Hepatocyte (in vitro differentiated cells): ENCODE data around the gene HMCN1. TPM values are rescaled to one million over a fixed set of nuclear protein-coding genes. Genes with fewer than 3 reads are reported as not detected.
A peak's percentile ranks its signal among the peaks of the same experiment; 100 is the strongest.

ENCODE experiments used
- DNase-seq: peaks from one replicate; pipeline ENCODE4 v3.0.0-alpha.2; 2016; ENCODE audit warnings: low spot score
- H2AFZ ChIP-seq: fragments of 200-600 bp; sonication (generic); 2 replicates; pipeline ENCODE4 v1.6.0; 2016; ENCODE audit warnings: antibody characterized with exemption, mild to moderate bottlenecking
- H3K27ac ChIP-seq: fragments of 200-600 bp; sonication (generic); 2 replicates; pipeline ENCODE4 v1.5.1; 2016; ENCODE audit warnings: mild to moderate bottlenecking
- H3K27me3 ChIP-seq: fragments of 200-600 bp; sonication (generic); 2 replicates; pipeline ENCODE4 v1.6.1; 2016
- H3K36me3 ChIP-seq: fragments of 200-600 bp; sonication (generic); replicated peaks from 2 replicates; pipeline ENCODE4 v1.5.1; 2016; ENCODE audit warnings: low read depth; ENCODE audit not compliant: insufficient read depth
- H3K4me1 ChIP-seq: fragments of 200-600 bp; sonication (generic); 2 replicates; pipeline ENCODE4 v1.5.1; 2016; ENCODE audit warnings: mild to moderate bottlenecking, moderate library complexity; ENCODE audit not compliant: insufficient read depth
- H3K4me2 ChIP-seq: fragments of 200-600 bp; sonication (generic); 2 replicates; pipeline ENCODE4 v1.6.0; 2016
- H3K4me3 ChIP-seq: fragments of 200-600 bp; sonication (generic); 2 replicates; pipeline ENCODE4 v1.5.1; 2016; ENCODE audit warnings: mild to moderate bottlenecking
- H3K79me2 ChIP-seq: fragments of 200-600 bp; sonication (generic); 2 replicates; pipeline ENCODE4 v1.6.0; 2017; ENCODE audit warnings: mild to moderate bottlenecking
- H3K9me2 ChIP-seq: fragments of 200-600 bp; sonication (generic); replicated peaks from 2 replicates; pipeline ENCODE4 v1.6.0; 2017; ENCODE audit warnings: mild to moderate bottlenecking; ENCODE audit not compliant: insufficient read depth
- H3K9me3 ChIP-seq: fragments of 200-600 bp; sonication (generic); 2 replicates; pipeline ENCODE4 v1.5.1; 2016; ENCODE audit warnings: low read depth, mild to moderate bottlenecking
- H4K20me1 ChIP-seq: fragments of 200-600 bp; sonication (generic); 2 replicates; pipeline ENCODE4 v1.6.0; 2016; ENCODE audit warnings: mild to moderate bottlenecking; ENCODE audit not compliant: insufficient read depth, poor library complexity, severe bottlenecking
- EZH2 ChIP-seq: fragments of 200-600 bp; sonication (generic); IDR thresholded peaks from 2 replicates; pipeline ENCODE4 v1.6.1; 2016; ENCODE audit warnings: antibody characterized with exemption, mild to moderate bottlenecking, borderline replicate concordance
- EZH2phosphoT487 ChIP-seq: fragments of 200-600 bp; sonication (generic); IDR thresholded peaks from one replicate; pipeline ENCODE4 v1.6.1; 2018; ENCODE audit warnings: antibody characterized with exemption, mild to moderate bottlenecking, low read depth, moderate library complexity; ENCODE audit not compliant: unreplicated experiment, severe bottlenecking
- WGBS: methylation state at CpG from one replicate; pipeline ENCODE4 v1.1.6; 2016; ENCODE audit warnings: low lambda C conversion rate; ENCODE audit errors: missing lambda C conversion rate; 5-methylcytosine and 5-hydroxymethylcytosine counted together
- polyA plus RNA-seq: library from polyadenylated mRNA; unstranded; fragments of >200 nt; fragmentation: Nextera tagmentation; extraction: Ambion mirVana; gene quantifications from 2 replicates; pipeline ENCODE4 v1.2.1, GENCODE V29; 2016
- total RNA-seq: library from RNA; depleted of rRNA; stranded (reverse); fragments of >200 nt; gene quantifications from 2 replicates; pipeline ENCODE4 v1.2.3, GENCODE V29; 2014
- TF ChIP-seq, protein P1 (sequence below): fragments of 200-600 bp; sonication (generic); IDR thresholded peaks from 2 replicates; pipeline ENCODE4 v1.5.1; 2016; ENCODE audit warnings: antibody characterized with exemption, mild to moderate bottlenecking; ENCODE audit not compliant: poor library complexity

The HMCN1 gene
- total and polyA plus RNA-seq, 2 experiments from 2014 or later: 2.3 to 13.4 TPM

DNA sequence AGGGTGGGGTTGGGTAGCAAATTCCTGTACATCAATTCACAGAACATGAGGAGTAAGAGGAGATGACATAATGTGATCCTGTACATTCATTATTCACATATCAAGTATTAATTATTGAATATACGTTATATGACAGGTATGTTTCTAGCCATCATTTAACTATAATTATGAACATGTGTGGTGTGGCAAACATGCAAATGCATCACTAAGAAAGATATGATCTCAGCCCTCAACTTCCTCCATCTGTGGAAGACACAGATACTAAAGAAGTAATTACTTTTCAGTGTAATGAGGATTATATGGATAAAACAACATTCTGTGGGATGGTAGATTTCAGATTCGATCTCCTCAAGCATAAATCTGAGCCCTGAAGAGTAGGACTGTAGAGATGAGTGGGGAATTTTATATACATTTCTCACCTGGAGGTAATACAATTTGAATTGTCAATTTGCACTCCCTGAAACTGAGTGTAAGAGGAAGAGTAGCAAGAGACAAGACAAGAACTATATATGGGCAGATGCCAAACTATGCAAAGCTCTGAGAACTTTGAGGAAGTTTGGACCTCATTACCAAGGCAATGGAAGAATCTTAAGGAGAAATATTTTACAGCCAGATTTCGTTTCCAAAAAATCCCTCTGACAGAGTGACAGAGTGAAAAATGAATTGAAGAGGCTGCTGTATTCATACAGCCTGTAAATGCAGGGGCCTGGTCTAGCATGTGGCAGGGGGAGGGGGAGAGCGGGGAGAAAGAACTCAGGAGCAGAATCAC is 365.3 kb downstream of the HMCN1 start:
- no peak for TF ChIP-seq EZH2
- TF ChIP-seq, protein P1, sequence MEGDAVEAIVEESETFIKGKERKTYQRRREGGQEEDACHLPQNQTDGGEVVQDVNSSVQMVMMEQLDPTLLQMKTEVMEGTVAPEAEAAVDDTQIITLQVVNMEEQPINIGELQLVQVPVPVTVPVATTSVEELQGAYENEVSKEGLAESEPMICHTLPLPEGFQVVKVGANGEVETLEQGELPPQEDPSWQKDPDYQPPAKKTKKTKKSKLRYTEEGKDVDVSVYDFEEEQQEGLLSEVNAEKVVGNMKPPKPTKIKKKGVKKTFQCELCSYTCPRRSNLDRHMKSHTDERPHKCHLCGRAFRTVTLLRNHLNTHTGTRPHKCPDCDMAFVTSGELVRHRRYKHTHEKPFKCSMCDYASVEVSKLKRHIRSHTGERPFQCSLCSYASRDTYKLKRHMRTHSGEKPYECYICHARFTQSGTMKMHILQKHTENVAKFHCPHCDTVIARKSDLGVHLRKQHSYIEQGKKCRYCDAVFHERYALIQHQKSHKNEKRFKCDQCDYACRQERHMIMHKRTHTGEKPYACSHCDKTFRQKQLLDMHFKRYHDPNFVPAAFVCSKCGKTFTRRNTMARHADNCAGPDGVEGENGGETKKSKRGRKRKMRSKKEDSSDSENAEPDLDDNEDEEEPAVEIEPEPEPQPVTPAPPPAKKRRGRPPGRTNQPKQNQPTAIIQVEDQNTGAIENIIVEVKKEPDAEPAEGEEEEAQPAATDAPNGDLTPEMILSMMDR: no peak
- no peak for TF ChIP-seq EZH2phosphoT487

DNA sequence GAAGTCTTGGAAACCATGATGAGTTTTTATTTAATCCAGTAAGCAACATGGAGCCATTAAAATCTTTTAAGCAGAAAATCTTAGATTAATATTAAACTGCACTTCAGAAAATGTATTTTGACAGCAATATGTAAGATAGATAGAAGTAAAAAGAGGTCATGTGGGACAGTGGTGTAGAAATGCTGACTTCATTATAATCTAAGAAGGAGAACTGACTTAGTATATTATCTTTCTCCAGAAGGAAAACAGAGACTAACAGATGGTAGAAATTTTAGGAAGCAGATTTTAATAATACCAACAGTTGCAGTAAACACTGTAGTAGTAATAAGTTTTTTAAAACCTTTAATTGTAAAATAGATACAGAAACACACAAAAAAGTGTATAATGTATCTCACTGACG is 367.9 kb downstream of the HMCN1 start:
- Histone ChIP-seq H3K27me3 (no peaks in the 10 kb centered on the region), H3K9me3 (no peaks in the 10 kb centered on the region), H3K9me2 (no peaks in the 10 kb centered on the region), H2AFZ (no peak overlapping the region), H3K27ac (no peak overlapping the region), H3K4me1 (no peaks in the 10 kb centered on the region), H3K4me2 (no peak overlapping the region), H3K79me2 (no peaks in the 10 kb centered on the region), H3K4me3 (no peak overlapping the region), H3K36me3 (no peaks in the 10 kb centered on the region), H4K20me1 (no peaks in the 10 kb centered on the region)
- TF ChIP-seq, protein P1: no peak
- no peak for TF ChIP-seq EZH2phosphoT487
- 81% methylated on average over 1 of the region's 1 CpG for WGBS
- DNase-seq: no peak

More for the DNA sequence above, 365.3 kb downstream of the HMCN1 start:
- H3K4me1 ChIP-seq: no peaks in the 10 kb centered on the region
- no peaks in the 10 kb centered on the region for H3K36me3 ChIP-seq
- H3K4me3 ChIP-seq: no peak overlapping the region
- H3K27ac ChIP-seq: no peak overlapping the region
- no peaks in the 10 kb centered on the region for H3K27me3 ChIP-seq
- no peak overlapping the region for H3K4me2 ChIP-seq
- H3K79me2 ChIP-seq: no peaks in the 10 kb centered on the region
- no peaks in the 10 kb centered on the region for H3K9me3 ChIP-seq
- no peak overlapping the region for H2AFZ ChIP-seq
- H3K9me2 ChIP-seq: no peaks in the 10 kb centered on the region
- DNase-seq: no peak
- no peaks in the 10 kb centered on the region for H4K20me1 ChIP-seq
- WGBS: 79% methylated on average over 4 of the region's 4 CpGs

DNA sequence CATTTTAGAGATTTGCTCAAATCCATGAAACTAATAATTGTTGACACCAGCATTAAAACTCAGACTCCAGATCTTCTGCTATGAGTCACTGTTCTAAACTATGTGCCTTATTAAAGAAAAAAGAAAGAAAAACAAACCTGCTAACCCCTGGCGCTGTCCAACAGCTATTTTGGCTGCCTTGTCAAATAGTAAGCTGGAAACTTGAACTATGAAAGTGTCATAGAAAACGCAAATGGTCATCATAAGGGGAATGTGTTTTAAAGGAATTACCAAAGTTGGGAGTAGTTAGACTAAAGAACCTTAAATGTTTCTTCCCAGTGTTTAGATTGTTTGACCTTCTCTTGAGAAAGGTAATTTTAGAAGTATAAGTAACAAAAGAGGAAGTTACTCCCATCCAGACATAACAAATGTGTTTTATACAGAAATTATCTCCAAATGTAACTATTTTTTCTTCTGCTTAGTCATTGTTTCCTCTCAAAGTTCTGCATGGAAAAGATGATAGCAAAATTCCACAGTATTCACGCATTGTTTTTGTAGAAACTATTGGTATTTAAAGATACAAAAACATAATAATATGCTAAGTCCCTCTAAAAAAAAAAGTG is 368.5 kb downstream of the HMCN1 start:
- no peak for TF ChIP-seq EZH2
- TF ChIP-seq, protein P1: no peak
- no peak for TF ChIP-seq EZH2phosphoT487
- no peaks in the 10 kb centered on the region for H4K20me1 ChIP-seq
- H3K9me2 ChIP-seq: no peaks in the 10 kb centered on the region
- no peak overlapping the region for H3K4me3 ChIP-seq
- WGBS: 76% methylated on average over 3 of the region's 3 CpGs
- H3K36me3 ChIP-seq: no peaks in the 10 kb centered on the region
- peak; percentile 6 for DNase-seq
- no peaks in the 10 kb centered on the region for H3K27me3 ChIP-seq
- no peaks in the 10 kb centered on the region for H3K79me2 ChIP-seq
- no peak overlapping the region for H3K4me2 ChIP-seq
- no peaks in the 10 kb centered on the region for H3K4me1 ChIP-seq
- no peak overlapping the region for H3K27ac ChIP-seq
- no peaks in the 10 kb centered on the region for H3K9me3 ChIP-seq
- no peak overlapping the region for H2AFZ ChIP-seq
